Astrocyte (in vitro differentiated cells and primary cell): ENCODE results near the gene LTC4S. TPM values are rescaled to one million over a fixed set of nuclear protein-coding genes. Genes with fewer than 3 reads are reported as not detected.
A peak's percentile ranks its signal among the peaks of the same experiment; 100 is the strongest.

Experiments
- DNase-seq: peaks from one replicate; pipeline ENCODE4 v3.0.0-alpha.2; 2010; ENCODE audit warnings: low read depth
- FAIRE-seq: peaks from 2 replicates; lab custom pipeline; 2011; peaks lifted over from hg19 to GRCh38; lab: Jason Lieb, UNC
- H2AFZ ChIP-seq: 2 replicates; pipeline ENCODE4 v1.6.0; 2012; ENCODE audit warnings: low read depth, low read length, inconsistent platforms
- H3K27ac ChIP-seq: 2 replicates; pipeline ENCODE4 v1.5.1; 2011; ENCODE audit warnings: low read depth, low read length, inconsistent platforms
- H3K27me3 ChIP-seq: 2 replicates; pipeline ENCODE4 v1.6.0; 2011; ENCODE audit warnings: low read length, inconsistent platforms; ENCODE audit not compliant: insufficient read depth
- H3K36me3 ChIP-seq: 2 replicates; pipeline ENCODE4 v1.5.1; 2011; ENCODE audit warnings: low read length, inconsistent platforms; ENCODE audit not compliant: insufficient read depth
- H3K4me1 ChIP-seq: 2 replicates; pipeline ENCODE4 v1.5.1; 2011; ENCODE audit warnings: low read length, inconsistent platforms; ENCODE audit not compliant: insufficient read depth
- H3K4me2 ChIP-seq: 2 replicates; pipeline ENCODE4 v1.6.0; 2012; ENCODE audit warnings: low read length, inconsistent platforms
- H3K4me3 ChIP-seq: 2 replicates; pipeline ENCODE4 v1.5.1; 2011; ENCODE audit warnings: low read depth, mild to moderate bottlenecking, low read length, inconsistent platforms; ENCODE audit not compliant: insufficient read depth
- H3K79me2 ChIP-seq: 2 replicates; pipeline ENCODE4 v1.6.0; 2012; ENCODE audit warnings: mild to moderate bottlenecking, low read length, inconsistent platforms; ENCODE audit not compliant: insufficient read depth
- H3K9ac ChIP-seq: 2 replicates; pipeline ENCODE4 v1.6.0; 2012; ENCODE audit warnings: mild to moderate bottlenecking, low read length, inconsistent platforms
- H3K9me3 ChIP-seq: 2 replicates; pipeline ENCODE4 v1.5.1; 2012; ENCODE audit warnings: low read depth, mild to moderate bottlenecking, low read length, inconsistent platforms; ENCODE audit not compliant: insufficient read depth
- H4K20me1 ChIP-seq: 2 replicates; pipeline ENCODE4 v1.6.0; 2012; ENCODE audit warnings: low read length, inconsistent platforms; ENCODE audit not compliant: insufficient read depth
- H3K27ac Mint-ChIP-seq: one replicate; pipeline ENCODE4 v1.8.0; 2021; ENCODE audit warnings: mild to moderate bottlenecking, mixed read lengths; ENCODE audit not compliant: unreplicated experiment
- H3K27me3 Mint-ChIP-seq: one replicate; pipeline ENCODE4 v1.8.0; 2021; ENCODE audit warnings: low read depth, mixed read lengths; ENCODE audit not compliant: unreplicated experiment
- H3K36me3 Mint-ChIP-seq: one replicate; pipeline ENCODE4 v1.8.0; 2021; ENCODE audit warnings: low read depth, mixed read lengths; ENCODE audit not compliant: unreplicated experiment
- H3K4me1 Mint-ChIP-seq: one replicate; pipeline ENCODE4 v1.8.0; 2021; ENCODE audit warnings: low read depth, mixed read lengths; ENCODE audit not compliant: unreplicated experiment
- H3K4me3 Mint-ChIP-seq: one replicate; pipeline ENCODE4 v1.8.0; 2021; ENCODE audit warnings: mild to moderate bottlenecking, moderate library complexity, mixed read lengths; ENCODE audit not compliant: unreplicated experiment
- H3K9me3 Mint-ChIP-seq: one replicate; pipeline ENCODE4 v1.8.0; 2021; ENCODE audit warnings: mild to moderate bottlenecking, mixed read lengths; ENCODE audit not compliant: unreplicated experiment
- CTCF ChIP-seq: IDR thresholded peaks from 2 replicates; pipeline ENCODE4 v1.5.1; 2011; ENCODE audit warnings: low read depth, mild to moderate bottlenecking, inconsistent platforms, low read length, moderate library complexity; ENCODE audit not compliant: insufficient read depth
- EZH2 ChIP-seq: IDR thresholded peaks from 2 replicates; pipeline ENCODE4 v1.6.1; 2012; ENCODE audit warnings: mild to moderate bottlenecking, low read length, inconsistent platforms; ENCODE audit not compliant: insufficient read depth
- total RNA-seq: library from RNA; stranded (reverse); gene quantifications from 2 replicates; pipeline ENCODE4 v1.2.1, GENCODE V29; 2021

LTC4S gene
- total RNA-seq, 1 donor from 2014 or later = 1.3 TPM

GRCh38 chr5:179773686-179774040, 20.1 kb upstream of the LTC4S start:
- Histone ChIP-seq H3K9ac (no peak overlapping the region), H4K20me1 (peaks cover 29% of the 10 kb centered on the region), H3K27ac (no peak overlapping the region), H3K4me2 (no peak overlapping the region), H3K4me1 (peaks cover 3% of the 10 kb centered on the region), H3K27me3 (no peaks in the 10 kb centered on the region), H3K36me3 (peaks cover 45% of the 10 kb centered on the region), H2AFZ (no peak overlapping the region), H3K9me3 (no peaks in the 10 kb centered on the region), H3K79me2 (peaks cover 17% of the 10 kb centered on the region), H3K4me3 (no peak overlapping the region)
- DNase-seq (no peak), FAIRE-seq (no peak)
- H3K27ac Mint-ChIP-seq = peak overlapping the region; percentile 12
- no peaks in the 10 kb centered on the region for H3K27me3 Mint-ChIP-seq
- no peak overlapping the region for H3K4me3 Mint-ChIP-seq
- TF ChIP-seq EZH2 = no peak
- no peak for TF ChIP-seq CTCF
- no peaks in the 10 kb centered on the region for H3K9me3 Mint-ChIP-seq
- H3K36me3 Mint-ChIP-seq = peaks cover 25% of the 10 kb centered on the region
- H3K4me1 Mint-ChIP-seq = peaks cover 6% of the 10 kb centered on the region

GRCh38 chr5:179774442-179774841, 19.3 kb upstream of the LTC4S start:
- Histone ChIP-seq H2AFZ (no peak overlapping the region), H3K9me3 (no peaks in the 10 kb centered on the region), H3K36me3 (peaks cover 41% of the 10 kb centered on the region), H3K9ac (no peak overlapping the region), H3K4me3 (no peak overlapping the region), H3K4me1 (no peaks in the 10 kb centered on the region), H3K4me2 (no peak overlapping the region), H3K27me3 (no peaks in the 10 kb centered on the region), H3K27ac (no peak overlapping the region), H3K79me2 (peaks cover 9% of the 10 kb centered on the region), H4K20me1 (peaks cover 24% of the 10 kb centered on the region)
- H3K9me3 Mint-ChIP-seq = no peaks in the 10 kb centered on the region
- H3K27me3 Mint-ChIP-seq = no peaks in the 10 kb centered on the region
- no peak for DNase-seq
- no peaks in the 10 kb centered on the region for H3K4me1 Mint-ChIP-seq
- TF ChIP-seq CTCF (no peak), EZH2 (no peak)
- peak overlapping the region; percentile 41 for H3K27ac Mint-ChIP-seq
- FAIRE-seq = no peak
- H3K4me3 Mint-ChIP-seq = no peak overlapping the region
- peaks cover 22% of the 10 kb centered on the region for H3K36me3 Mint-ChIP-seq

- Mint-ChIP-seq H3K27me3 (no peaks in the 10 kb centered on the region), H3K4me1 (no peaks in the 10 kb centered on the region), H3K36me3 (peaks cover 21% of the 10 kb centered on the region), H3K9me3 (no peaks in the 10 kb centered on the region), H3K27ac (no peak overlapping the region), H3K4me3 (no peak overlapping the region)
- Histone ChIP-seq H3K27me3 (no peaks in the 10 kb centered on the region), H2AFZ (no peak overlapping the region), H3K4me3 (no peak overlapping the region), H3K36me3 (peaks cover 36% of the 10 kb centered on the region), H3K4me1 (no peaks in the 10 kb centered on the region), H3K9me3 (no peaks in the 10 kb centered on the region), H3K79me2 (no peaks in the 10 kb centered on the region), H3K9ac (no peak overlapping the region), H3K4me2 (no peak overlapping the region), H3K27ac (no peak overlapping the region), H4K20me1 (peaks cover 17% of the 10 kb centered on the region)
- TF ChIP-seq EZH2 (no peak), CTCF (no peak)
- no peak for DNase-seq
- FAIRE-seq = no peak
These were observed 17.3 kb upstream of the LTC4S start for GRCh38 chr5:179776411-179776938.
